HG02678 (cell line): ENCODE data around the gene EVI5L.
"Not testable (repeated sequence)": the region's sequence is repeated elsewhere in the genome, so short reads cannot be mapped to it uniquely, and the experiment has no call there.

Source experiments
- ATAC-seq: cut with Tn5 transposase; IDR thresholded peaks from one replicate; pipeline ENCODE4 v1.9.1; 2021; ENCODE audit warnings: mild to moderate bottlenecking, moderate library complexity; ENCODE audit not compliant: unreplicated experiment

The EVI5L gene

GRCh38 chr19:7844951-7845350 is 14.9 kb downstream of the EVI5L start:
- no peak for ATAC-seq

DNA sequence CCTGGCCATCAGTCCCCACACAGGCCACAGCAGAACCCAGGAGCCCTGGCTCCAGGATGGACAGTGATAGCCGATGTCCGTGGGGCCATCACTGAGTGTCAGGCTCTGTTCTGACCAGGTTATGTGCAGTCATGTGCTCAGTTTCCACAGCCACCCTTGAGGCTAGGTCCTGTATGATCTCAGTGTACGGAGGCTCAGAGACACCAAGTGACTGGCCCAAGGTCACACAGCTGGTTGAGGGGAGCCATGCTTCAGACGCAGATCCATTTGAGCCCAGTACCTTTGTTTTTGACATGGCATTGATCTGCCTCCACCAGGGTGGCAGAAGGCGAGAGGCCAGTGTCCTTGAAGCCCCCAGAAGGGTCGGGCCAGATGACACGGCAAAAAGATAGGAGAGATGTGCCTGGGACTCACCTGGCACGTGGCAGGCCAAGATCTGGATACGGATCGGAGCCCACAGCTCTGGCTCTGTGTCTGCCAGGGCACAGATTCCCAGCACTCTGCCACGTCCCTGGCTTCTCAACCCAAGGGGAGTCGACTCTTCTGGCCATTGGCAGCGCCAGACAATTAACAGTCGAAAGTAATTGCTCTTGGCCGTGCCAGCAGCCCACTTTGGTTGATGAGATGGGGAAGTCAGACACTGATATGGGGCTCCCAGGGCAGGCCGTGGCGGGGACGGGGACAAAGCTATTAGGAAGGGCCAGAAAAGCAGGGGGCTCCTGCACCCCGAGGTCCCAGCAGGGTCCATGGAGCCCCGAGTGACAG is 15.6 kb downstream of the EVI5L start:
- ATAC-seq: no peak

DNA sequence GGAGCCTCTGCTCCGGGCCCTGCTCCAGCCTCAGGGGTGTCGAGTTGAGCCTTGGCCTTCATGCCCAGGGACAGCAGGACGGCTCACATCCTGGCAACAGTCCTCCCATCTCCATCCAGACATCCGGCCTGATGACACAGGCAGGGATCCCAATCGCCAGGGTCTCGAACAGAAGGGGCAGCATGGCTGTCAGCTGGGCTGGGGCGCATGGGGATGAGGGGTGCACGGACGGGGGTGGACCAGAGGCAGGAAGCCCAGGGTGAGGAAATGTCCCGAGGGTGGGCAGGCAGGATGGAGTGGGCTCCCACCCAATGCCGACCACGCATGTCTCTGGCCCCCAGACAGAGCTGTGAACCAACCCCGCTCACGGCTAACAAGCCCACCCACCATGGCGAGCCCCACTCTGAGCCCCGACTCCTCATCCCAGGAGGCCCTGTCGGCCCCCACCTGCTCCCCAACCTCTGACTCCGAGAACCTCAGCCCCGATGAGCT is 16.2 kb downstream of the EVI5L start:
- ATAC-seq: no peak

DNA sequence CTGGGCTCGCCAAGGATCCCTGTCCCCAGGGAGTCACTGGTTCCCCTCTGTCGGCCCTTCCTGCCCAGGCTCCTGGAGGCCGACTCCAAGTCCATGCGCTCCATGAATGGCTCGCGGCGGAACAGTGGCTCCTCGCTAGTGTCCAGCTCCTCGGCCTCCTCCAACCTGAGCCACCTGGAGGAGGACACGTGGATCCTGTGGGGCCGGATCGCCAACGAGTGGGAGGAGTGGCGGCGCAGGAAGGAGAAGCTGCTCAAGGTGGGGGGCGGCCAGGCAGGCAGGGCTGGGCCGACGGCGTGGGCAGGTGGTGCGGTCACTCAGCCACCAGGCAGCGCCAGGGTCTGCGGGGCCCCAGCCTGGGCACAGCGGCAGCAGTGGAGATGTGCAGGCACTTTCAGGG is 17.6 kb downstream of the EVI5L start:
- ATAC-seq: no peak

GRCh38 chr19:7848779-7849457 is 18.9 kb downstream of the EVI5L start:
- ATAC-seq: no peak

DNA sequence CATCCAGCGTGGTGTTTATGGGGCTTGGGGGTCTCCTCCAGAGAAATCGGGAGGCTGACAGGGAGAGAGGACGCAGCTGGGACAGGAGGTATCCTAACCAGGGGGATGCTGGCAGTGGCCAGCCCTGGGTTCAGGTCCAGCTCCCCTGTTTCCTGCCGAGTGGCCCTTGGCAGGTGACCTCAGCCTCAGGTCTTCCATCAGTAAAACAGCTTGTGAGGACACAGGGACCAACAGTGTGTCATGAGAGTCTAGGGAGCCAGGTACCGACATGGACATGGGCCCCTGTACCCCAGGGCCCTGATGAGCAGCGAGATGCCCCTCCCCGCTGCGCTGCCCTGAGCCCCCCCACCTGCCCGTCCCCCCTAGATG is 19.6 kb downstream of the EVI5L start:
- no peak for ATAC-seq

DNA sequence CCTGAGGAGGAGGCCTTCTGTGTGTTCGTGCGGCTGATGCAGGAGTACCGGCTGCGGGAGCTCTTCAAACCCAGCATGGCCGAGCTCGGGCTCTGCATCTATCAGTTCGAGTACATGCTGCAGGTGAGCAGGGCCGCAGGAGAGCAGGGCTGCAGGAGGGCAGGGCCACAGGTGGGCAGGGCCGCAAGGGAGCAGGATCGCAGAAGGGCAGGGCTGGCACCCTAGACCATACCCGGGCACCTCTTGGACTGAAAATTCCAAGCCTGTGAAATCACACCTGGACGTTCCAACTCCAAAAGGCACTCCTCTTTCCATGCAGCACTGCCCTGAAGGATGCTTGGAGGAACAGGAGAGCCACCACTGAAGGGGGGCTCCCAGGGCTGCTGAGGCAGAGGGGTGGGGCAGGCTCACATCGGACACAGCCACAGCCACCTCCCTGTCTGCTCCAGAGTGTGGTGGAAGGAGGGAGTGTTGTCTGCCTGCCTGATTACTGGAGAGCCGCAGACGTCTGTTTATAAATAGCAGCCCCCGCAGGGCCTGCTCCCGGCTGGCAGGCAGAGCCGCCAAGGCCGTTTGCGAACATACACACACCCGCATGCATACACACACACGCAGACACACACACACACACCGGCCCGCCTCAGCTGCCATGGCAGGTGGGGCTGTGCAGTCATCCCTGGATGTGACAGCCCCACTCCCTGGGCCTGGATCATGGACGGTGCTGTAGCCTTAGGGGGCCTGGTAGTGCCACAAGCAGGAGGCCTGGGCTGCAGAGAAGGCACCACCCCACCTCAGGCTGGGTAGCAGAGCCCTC is 20.2 kb downstream of the EVI5L start:
- ATAC-seq: no peak

DNA sequence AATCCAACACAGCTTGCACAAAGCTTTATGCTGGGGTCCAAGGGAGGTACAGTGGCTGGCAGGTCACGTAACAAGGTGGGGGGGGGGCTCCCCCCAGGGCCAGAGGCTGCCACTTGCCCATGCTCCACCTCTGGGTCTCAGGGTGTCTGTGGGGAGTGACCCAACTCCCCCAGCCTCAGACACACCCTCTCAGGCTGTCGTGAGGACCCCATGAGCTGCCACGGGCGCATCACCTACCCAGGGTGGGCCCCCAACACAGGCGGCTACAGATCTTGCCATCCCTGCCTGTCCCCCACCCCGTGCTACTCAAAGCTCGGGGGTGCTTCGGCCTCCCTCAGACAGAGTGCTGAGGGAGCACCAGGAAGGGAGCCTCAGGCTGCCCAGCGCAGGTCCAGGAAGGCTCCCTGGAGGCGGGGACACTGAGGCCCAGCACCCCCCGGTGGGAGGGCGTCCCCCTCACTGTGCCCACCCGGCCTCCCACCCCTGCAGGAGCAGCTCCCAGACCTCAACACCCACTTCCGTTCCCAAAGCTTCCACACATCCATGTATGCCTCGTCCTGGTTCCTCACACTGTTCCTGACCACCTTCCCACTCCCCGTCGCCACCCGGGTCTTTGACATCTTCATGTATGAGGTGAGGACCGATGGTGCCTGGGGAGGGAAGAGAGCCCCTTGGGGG is 21.1 kb downstream of the EVI5L start:
- ATAC-seq: no peak

- no peak for ATAC-seq
Observed at GRCh38 chr19:7851623-7852500, 21.8 kb downstream of the EVI5L start.

GRCh38 chr19:7852851-7853769 is 23.1 kb downstream of the EVI5L start:
- ATAC-seq: no peak

- ATAC-seq: no peak
Observed at GRCh38 chr19:7853770-7854128, 23.7 kb downstream of the EVI5L start.

DNA sequence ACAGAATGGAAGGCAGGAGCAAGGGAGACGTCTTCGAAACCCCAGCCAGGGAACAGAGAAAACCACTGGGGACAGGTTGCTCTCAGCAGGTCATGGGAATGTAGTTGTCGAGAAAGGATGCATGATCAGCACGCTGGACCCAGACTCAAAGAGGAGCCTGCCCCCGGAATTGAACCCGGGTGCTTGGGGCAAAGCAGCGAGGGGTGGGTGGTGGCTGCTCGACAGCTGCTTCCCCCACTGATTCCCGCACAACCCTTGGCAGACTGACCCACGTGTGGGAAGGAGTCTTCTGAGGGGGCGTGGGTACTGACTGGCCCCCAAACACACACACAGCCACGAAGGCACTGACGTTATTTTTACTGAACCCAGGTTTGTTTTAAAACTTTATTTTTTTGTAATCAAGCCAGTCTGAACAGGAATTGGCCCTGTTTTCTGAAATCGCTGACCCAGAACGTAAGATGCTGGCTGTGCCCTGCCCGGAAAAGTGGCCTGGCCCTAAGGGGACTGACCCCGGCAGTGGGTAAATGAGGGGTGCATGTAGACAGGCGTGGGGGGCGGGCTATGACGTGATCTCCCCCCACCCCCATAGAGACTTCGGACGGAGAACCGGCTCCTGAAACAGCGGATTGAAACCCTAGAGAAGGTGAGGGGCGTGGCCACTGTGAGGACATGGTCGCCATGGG is 25.5 kb downstream of the EVI5L start:
- no peak for ATAC-seq

DNA sequence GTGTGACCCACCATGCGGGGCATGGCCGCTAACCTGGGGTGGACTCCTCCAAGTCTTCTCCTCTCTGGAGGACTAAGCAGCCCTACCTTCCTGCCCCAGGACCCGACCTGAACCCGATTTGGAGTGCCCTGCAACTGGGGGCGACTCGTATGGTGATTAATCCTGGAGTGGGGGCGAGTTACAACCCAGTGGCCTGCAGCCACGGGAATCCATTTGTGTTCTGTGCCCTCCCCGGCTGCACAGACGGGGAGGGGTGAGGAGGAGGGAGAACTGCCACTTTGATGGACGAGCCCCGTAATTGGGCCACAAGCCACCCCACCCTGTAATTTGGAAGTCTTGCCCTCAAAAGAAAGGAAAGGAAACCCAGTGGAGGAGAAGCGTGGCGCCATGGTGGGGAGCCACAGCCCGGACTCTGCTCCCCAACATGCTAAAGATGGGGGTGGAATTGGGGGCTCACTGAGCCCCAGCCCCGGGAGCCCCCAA is 26.1 kb downstream of the EVI5L start:
- no peak for ATAC-seq

GRCh38 chr19:7856679-7857663 is 27.0 kb downstream of the EVI5L start:
- ATAC-seq: no peak

- no peak for ATAC-seq
Observed at GRCh38 chr19:7857727-7858108, 27.7 kb downstream of the EVI5L start.

DNA sequence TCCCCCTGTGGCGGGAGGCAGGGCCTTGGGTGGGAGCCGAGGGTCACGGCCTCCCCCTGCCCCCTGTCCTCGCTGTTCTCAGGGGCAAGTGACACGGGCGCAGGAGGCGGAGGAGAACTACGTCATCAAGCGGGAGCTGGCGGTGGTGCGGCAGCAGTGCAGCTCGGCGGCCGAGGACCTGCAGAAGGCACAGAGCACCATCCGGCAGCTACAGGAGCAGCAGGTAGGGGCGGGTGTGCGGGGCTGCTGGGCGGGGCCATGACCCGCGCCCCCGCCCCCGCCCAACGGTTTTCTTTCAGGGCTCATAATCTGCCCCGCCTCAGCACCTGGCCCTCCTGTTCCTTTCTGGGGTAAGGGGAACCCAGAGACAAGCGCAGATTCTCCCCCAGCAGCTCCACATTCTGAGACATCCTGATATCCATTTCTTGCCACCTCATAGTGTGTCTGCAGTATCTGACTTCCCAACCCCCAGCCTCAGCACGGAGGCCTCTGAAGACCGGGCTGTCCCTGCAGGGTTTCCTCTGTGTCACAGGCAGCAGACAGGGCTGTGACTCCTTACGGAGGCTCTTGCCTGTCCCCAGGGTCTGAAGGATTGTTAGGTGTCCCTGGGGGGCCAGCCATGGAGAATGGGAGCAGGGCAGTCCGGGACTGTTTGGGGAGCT is 28.2 kb downstream of the EVI5L start:
- no peak for ATAC-seq

DNA sequence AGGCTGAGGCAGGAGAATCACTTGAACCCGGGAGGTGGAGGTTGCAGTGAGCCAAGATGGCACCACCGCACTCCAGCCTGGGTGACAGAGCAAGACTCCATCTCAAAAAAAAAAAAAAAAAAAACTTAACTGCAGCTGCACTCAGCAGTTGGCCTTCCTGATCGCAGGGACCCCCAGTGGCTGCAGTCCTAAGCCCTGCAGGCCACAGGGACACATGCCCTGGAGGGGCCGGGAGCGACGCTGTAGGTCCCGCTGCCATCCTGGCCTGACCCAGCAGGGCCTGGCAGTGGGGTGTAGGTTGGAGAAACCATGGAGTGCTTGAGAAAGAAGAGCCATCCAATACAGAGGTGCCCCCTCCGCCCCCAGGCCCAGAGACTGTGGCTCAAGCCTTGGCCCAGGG is 29.1 kb downstream of the EVI5L start:
- not testable (repeated sequence) for ATAC-seq
